Myometrial cell (primary cell): ENCODE measurements around the gene TRAPPC3. TPM values are rescaled to one million over a fixed set of nuclear protein-coding genes. Genes with fewer than 3 reads are reported as not detected.

Source experiments
- total RNA-seq: library from RNA; depleted of rRNA; stranded (reverse); fragments of >200 nt; gene quantifications from 2 replicates; pipeline ENCODE4 v1.2.3, GENCODE V29; 2015

The TRAPPC3 gene
- 123 and 145 TPM in 2 replicates for total RNA-seq

DNA sequence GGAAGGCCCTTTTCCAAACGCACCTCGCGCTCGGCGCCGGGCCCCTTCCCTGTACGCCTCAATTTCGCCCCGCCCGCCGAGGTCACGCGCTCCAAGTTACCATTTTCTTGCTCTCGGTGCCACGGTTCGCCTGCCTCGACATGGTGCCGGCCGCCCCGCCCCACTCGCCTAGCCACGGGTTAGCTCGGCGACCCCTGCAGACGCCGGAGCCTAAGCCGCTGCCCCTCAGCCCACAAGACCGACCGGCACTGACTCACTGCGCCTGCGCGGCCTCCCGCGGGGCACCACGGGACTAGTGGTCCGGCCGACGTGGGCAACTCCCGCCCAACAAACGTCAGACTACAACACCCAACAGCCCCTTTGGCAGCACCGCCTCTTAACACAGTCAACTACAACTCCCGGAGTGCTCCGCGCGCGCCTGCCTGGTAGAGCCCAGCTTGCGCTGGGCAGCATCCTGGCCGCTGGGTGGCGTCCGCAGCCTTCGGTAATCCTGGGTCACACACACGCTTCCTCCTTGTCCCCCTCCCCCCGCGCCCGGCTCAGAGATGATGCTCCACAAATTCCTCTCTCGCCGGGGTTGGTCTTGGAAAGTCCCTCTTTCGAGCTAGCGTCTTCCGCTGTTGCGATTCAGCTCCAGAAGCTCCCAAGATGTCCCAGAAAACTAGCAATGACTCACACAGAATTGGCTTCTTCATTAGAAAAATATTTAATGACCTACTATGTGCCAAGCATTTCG lies at the start of gene TRAPPC3:
TSS of gene TRAPPC3 (minus strand) at position 250 of the 736 bp plus-strand sequence. CDS start at position 142, 108 bp downstream.

DNA sequence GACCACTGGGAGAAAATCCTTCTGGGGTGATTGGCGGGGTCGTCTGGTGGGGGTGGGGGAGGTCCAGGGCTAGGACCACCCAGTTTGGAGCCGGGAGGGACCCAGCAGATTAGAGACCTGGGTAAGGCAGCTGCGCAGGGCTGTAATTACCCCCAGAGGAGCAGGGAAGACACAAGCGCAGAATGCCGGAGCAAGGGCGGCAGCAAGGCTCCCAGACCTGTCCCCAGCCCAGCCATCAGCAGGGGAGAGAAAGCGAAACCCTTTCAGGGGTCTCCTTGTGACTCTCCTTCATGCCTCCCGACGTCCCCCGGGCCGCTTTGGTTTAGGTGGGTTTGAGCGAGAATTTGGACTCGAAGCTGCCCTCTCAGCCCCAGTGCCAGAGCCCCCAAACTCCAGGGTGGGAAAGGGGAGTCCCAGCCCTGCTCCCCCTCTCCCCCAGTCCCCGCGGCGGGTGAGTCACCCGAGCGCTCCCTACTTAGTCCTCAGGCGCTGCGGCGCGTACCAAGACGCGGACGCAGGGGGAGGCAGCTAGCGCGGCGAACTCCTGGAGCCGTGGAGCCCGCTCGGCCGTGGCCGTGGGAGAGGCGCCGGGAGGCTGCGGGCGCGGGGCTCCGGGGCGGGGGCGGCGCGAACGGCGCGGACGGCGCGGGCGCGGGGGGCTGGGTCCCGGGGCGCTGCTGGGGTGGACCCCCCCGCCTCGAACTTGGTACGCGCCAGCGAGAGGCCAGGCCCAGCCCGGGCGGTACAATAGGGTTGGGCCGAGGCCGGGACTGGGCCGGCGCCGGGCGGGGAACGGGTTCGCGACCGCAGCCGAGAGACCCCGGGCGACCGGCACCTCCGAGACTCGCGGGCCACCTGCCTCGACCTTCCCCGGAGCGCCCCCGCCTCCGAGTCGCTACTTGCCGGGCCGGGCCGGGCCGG lies 6.4 kb upstream of the TRAPPC3 start, which contains the start of gene MAP7D1:
TSS of gene MAP7D1 (plus strand) at position 753 of the 921 bp plus-strand sequence. CDS start 258 bp downstream, outside the sequence.

DNA sequence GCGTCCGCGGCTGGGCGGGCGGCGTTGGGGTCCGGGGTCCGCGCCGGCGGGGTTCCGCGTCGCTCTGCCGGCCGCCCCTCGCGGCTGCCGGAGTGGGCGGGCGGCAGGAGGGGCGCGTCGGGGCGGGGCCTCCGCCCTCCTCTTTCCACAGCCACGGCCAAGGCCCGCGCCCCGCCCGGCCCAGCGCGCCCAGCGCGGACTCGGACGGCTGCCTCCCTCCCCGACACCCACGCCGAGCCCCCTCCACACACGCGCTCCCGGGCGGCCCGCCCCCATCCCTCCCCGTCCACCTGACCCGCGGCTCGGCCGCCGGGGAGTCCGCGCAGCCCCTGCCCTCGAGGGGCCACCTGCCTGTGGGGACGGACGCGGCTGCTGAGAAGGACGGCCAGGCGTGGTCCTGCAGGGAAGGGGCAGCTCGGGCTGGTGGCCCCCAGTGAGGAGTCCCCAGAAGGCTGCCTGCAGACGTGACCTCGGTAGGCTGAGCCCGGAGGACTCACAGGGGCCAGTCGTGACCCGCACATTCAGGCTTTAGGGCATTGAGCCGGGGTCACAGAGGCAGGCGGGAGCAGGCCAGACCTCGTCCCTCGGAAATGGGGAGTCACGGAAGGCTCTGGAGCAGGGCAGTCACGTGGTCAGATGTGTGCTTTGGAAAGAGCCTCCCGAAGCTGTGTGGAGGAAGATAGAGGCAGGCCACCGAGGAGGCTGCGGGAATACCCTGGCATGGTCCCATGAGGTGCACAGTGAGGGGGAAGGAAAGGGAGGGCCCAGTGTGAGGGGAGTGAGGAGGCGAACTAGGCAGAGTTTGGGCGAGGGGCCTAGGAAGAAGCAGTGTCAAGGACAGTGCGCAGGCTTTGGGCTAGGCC lies 23.9 kb downstream of the TRAPPC3 start, which contains the start of gene COL8A2:
TSS of gene COL8A2 (minus strand) at position 94 of the 863 bp plus-strand sequence. CDS start 24,980 bp downstream, outside the sequence.

DNA sequence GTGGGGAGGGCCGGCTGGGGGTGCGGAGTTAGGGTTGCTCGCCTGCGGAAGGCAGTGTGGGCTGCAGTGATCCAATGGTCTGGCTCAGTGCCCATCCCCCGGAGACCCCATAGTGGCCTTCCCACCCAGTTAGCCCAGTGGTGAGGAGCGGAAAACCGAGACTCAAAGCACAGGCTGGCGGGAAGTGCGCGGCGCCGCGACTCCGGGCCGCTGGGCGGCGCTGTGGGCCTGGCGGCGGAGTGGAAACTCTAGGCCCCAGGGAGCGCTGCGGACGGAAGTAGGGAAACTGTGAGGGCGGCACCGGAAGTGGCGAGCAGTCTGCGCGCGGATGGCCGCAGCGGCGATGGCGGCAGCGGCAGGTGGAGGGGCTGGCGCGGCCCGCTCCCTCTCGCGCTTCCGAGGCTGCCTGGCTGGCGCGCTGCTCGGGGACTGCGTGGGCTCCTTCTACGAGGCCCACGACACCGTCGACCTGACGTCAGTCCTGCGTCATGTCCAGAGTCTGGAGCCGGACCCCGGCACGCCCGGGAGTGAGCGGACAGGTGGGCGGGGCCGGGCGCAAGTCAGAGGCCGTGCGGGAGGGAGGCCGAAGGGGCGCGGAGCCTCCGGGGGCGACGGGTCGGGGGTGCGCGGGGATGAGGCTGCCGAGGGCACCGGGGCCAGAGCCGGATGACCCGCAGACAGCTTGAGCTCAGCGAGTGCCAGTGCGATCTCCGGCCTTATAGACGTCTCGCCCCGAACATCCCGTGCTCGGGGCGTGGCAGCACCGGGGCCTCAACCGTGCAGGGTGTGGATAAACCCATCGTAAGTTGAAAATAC lies 60.5 kb downstream of the TRAPPC3 start, which contains the start of gene ADPRS:
TSS of gene ADPRS (plus strand) at position 316 of the 816 bp plus-strand sequence. CDS start at position 329, 13 bp downstream.

Other genes with a start within 250 kb of the TRAPPC3 start
- 7.4 and 9.2 TPM in 2 replicates for gene AGO3, start 218.4 kb downstream of the TRAPPC3 start, total RNA-seq
- not detected in 2 replicates for gene TEKT2, start 65.4 kb downstream of the TRAPPC3 start, total RNA-seq
- 50.7 and 53.9 TPM in 2 replicates for gene ADPRS, start 60.6 kb downstream of the TRAPPC3 start, total RNA-seq
- gene COL8A2, start 24.3 kb downstream of the TRAPPC3 start, total RNA-seq, result 6.2 and 9.2 TPM in 2 replicates
- gene MAP7D1, start 6.7 kb upstream of the TRAPPC3 start, total RNA-seq, result 187 and 188 TPM in 2 replicates
- 73.8 and 89.7 TPM in 2 replicates for gene THRAP3, start 75.0 kb upstream of the TRAPPC3 start, total RNA-seq
- gene SH3D21, start 156.9 kb upstream of the TRAPPC3 start, total RNA-seq, result 0.86 and 2.1 TPM in 2 replicates
- 399 and 539 TPM in 2 replicates for gene EVA1B, start 174.2 kb upstream of the TRAPPC3 start, total RNA-seq
- 16.7 and 31.2 TPM in 2 replicates for gene STK40, start 236.4 kb upstream of the TRAPPC3 start, total RNA-seq
- gene LSM10, start 248.4 kb upstream of the TRAPPC3 start, total RNA-seq, result 46.4 and 61.4 TPM in 2 replicates